ENCODE measurements around the gene SPOCK1. TPM values are rescaled to one million over a fixed set of nuclear protein-coding genes. Genes with fewer than 3 reads are reported as not detected.

The SPOCK1 gene
- total and polyA plus RNA-seq, 2 donors (not counting 3 experiments of a cell fraction or from before 2014, with no cell fraction given): 144 to 280 TPM

DNA sequence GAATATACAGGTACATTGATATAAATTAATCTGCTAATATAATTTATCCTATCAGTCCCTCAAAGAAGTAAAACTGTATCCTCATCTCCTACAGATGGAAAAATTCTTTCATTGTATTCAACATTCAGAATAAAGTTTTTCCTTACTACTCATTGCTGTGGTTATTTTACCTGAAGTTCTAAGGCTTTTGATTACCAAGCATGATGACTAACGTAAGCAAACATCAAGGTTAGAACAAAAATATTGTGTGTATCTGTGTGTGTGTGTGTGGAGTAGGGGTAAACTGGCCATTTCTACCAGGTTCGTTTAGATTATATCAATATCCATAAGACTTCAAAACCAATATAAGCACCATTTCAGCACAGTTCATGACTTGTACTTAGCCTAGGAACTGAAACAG lies 573.1 kb downstream of the SPOCK1 start:
- Histone ChIP-seq H3K9me3 (replicated peaks; ENCODE audit: control insufficient read depth, insufficient read depth, low read length) (no peaks in the 10 kb centered on the region), H3K4me1 (ENCODE audit: control insufficient read depth, extremely low read depth, insufficient read depth, low read length) (no peaks in the 10 kb centered on the region), H3K4me3 (replicated peaks in 1 of 3; ENCODE audit: insufficient read depth in 1 of 3, low read depth in 1 of 3, low read length in 3 of 3) (no peak overlapping the region), H3K27ac (ENCODE audit: insufficient read depth, low read depth, low read length) (no peak overlapping the region), H3K79me2 (ENCODE audit: control insufficient read depth, insufficient read depth, low read length) (no peaks in the 10 kb centered on the region), H3K9me1 (replicated peaks; ENCODE audit: control insufficient read depth, extremely low read depth, insufficient read depth, low read length) (no peaks in the 10 kb centered on the region), H3K36me3 (ENCODE audit: control insufficient read depth in 2 of 2, extremely low read depth in 1 of 2, insufficient read depth in 2 of 2, low read length in 2 of 2) (no peaks in the 10 kb centered on the region), H3K9ac (replicated peaks; ENCODE audit: extremely low read depth, insufficient read depth, low read length) (no peak overlapping the region), H3K4me2 (ENCODE audit: insufficient read depth, low read length) (no peak overlapping the region), H4K20me1 (replicated peaks; ENCODE audit: control insufficient read depth, extremely low read depth, insufficient read depth, low read length) (no peaks in the 10 kb centered on the region), H3K27me3 (ENCODE audit: control insufficient read depth in 2 of 2, insufficient read depth in 2 of 2, low read length in 2 of 2) (peaks cover 0 to 1% of the 10 kb centered on the region in 2 experiments), H2AFZ (ENCODE audit: low read depth, low read length) (no peak overlapping the region)
- DNase-seq (ENCODE audit: low read depth, low spot score) (no peak), FAIRE-seq (no peak)
- ChIA-PET POLR2A (no interaction called here), CTCF (no interaction called here)
- no peak for TF ChIP-seq FOS (IDR thresholded peaks at IDR 0.05; ENCODE audit: borderline replicate concordance, insufficient read depth, low read length)
- TF ChIP-seq POLR2AphosphoS5 (IDR thresholded peaks at IDR 0.05; ENCODE audit: insufficient read depth, low read depth, low read length): no peak
- no peak for TF ChIP-seq JUN (IDR thresholded peaks at IDR 0.05; ENCODE audit: borderline replicate concordance, insufficient read depth, insufficient read length, low read depth)
- TF ChIP-seq POLR2A (IDR thresholded peaks at IDR 0.05; ENCODE audit: low read depth, low read length): no peak
- no peak for TF ChIP-seq GATA2 (IDR thresholded peaks at IDR 0.05; ENCODE audit: insufficient read depth, insufficient read length, low read depth, low read length)
- TF ChIP-seq, protein P1, sequence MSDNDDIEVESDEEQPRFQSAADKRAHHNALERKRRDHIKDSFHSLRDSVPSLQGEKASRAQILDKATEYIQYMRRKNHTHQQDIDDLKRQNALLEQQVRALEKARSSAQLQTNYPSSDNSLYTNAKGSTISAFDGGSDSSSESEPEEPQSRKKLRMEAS (IDR thresholded peaks at IDR 0.05; ENCODE audit: insufficient read depth, insufficient read length): no peak
- TF ChIP-seq MYC (IDR thresholded peaks at IDR 0.05; ENCODE audit: low read depth, low read length): no peak
- no peak for TF ChIP-seq EZH2 (IDR thresholded peaks at IDR 0.05; ENCODE audit: borderline replicate concordance, low read depth, low read length, severe bottlenecking)
- TF ChIP-seq, protein P2, sequence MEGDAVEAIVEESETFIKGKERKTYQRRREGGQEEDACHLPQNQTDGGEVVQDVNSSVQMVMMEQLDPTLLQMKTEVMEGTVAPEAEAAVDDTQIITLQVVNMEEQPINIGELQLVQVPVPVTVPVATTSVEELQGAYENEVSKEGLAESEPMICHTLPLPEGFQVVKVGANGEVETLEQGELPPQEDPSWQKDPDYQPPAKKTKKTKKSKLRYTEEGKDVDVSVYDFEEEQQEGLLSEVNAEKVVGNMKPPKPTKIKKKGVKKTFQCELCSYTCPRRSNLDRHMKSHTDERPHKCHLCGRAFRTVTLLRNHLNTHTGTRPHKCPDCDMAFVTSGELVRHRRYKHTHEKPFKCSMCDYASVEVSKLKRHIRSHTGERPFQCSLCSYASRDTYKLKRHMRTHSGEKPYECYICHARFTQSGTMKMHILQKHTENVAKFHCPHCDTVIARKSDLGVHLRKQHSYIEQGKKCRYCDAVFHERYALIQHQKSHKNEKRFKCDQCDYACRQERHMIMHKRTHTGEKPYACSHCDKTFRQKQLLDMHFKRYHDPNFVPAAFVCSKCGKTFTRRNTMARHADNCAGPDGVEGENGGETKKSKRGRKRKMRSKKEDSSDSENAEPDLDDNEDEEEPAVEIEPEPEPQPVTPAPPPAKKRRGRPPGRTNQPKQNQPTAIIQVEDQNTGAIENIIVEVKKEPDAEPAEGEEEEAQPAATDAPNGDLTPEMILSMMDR (IDR thresholded peaks at IDR 0.05; ENCODE audit: extremely low read depth in 1 of 2, insufficient read depth in 1 of 2, low read depth in 1 of 2, low read length in 2 of 2): no peak
- no TSS peak for BruUV-seq (replicated peaks)
- intact Hi-C loops (cut with micrococcal nuclease) (no loop called here), dilution Hi-C loops (cut with MboI; ENCODE audit: extremely low pct_ligation_motif_present, low sequenced_read_pairs) (no loop called here)

Small RNA genes lying within 50 kb of the gene (small RNA-seq; reads per million reads assigned to genes)
- not detected for gene RNA5SP193 (ENCODE audit: insufficient read depth, insufficient read length, low read depth, low replicate concordance)

Other genes with a start within 250 kb of the SPOCK1 start
- gene KLHL3, start 236.8 kb upstream of the SPOCK1 start, total RNA-seq: 13.6 and 13.9 TPM in 2 replicates
- 7.5 and 8.8 TPM in 2 replicates for gene KLHL3, start 236.8 kb upstream of the SPOCK1 start, polyA plus RNA-seq

Measured in endothelial cell of umbilical vein (primary cell).